Hematopoietic multipotent progenitor cell treated with erythropoietin and hydrocortisone succinate and interleukin-3 and kit ligand, for 8 days (in vitro differentiated cells): ENCODE data around the gene NUP205.

ENCODE experiments used
- DNase-seq: peaks from one replicate; pipeline ENCODE4 v3.0.0-alpha.2; 2015

NUP205 gene, protein sequence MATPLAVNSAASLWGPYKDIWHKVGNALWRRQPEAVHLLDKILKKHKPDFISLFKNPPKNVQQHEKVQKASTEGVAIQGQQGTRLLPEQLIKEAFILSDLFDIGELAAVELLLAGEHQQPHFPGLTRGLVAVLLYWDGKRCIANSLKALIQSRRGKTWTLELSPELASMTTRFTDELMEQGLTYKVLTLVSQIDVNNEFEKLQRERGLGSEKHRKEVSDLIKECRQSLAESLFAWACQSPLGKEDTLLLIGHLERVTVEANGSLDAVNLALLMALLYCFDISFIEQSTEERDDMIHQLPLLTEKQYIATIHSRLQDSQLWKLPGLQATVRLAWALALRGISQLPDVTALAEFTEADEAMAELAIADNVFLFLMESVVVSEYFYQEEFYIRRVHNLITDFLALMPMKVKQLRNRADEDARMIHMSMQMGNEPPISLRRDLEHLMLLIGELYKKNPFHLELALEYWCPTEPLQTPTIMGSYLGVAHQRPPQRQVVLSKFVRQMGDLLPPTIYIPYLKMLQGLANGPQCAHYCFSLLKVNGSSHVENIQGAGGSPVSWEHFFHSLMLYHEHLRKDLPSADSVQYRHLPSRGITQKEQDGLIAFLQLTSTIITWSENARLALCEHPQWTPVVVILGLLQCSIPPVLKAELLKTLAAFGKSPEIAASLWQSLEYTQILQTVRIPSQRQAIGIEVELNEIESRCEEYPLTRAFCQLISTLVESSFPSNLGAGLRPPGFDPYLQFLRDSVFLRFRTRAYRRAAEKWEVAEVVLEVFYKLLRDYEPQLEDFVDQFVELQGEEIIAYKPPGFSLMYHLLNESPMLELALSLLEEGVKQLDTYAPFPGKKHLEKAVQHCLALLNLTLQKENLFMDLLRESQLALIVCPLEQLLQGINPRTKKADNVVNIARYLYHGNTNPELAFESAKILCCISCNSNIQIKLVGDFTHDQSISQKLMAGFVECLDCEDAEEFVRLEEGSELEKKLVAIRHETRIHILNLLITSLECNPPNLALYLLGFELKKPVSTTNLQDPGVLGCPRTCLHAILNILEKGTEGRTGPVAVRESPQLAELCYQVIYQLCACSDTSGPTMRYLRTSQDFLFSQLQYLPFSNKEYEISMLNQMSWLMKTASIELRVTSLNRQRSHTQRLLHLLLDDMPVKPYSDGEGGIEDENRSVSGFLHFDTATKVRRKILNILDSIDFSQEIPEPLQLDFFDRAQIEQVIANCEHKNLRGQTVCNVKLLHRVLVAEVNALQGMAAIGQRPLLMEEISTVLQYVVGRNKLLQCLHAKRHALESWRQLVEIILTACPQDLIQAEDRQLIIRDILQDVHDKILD (N-terminal part only)

GRCh38 chr7:135557455-135558336 lies at the start of gene NUP205:
Gene NUP205, plus strand, starts transcription at chr7:135557917. Its CDS starts 28 bp downstream, at chr7:135557945.
- DNase-seq: peak; percentile 92

DNA sequence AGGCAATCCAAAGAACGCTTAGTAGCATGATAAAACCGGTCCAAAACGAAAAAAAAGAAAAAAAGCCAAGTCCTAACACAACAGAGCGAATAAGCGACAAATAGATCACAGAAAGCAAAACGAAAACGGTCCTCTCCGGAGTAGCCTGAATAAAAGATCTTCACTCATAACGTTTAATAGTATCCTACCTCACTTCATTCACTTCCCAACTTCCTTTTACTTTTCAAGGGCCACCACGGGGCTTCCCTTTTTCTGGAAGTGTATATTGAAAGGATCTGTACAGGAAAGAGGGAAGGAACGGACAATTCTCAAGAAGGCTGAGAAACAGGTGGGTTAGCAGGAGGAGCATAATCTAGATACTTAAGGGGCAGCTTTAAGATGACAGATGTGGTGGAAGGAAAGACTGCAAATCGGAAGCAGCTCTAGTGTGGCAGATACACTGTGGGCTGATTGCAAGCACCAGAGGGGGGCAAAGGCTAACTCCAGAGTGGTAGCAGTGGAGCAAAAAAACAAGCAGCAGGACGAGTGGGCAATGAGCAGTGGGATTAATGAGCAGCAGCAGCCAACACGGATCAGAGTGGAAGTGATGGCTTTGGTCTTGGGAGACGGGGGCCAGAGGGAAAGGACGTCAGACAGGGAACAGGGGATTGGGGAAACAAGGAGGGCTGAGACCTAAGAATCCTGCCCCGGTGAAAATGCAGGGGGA lies 48.7 kb upstream of the NUP205 start:
- peak; percentile 53 for DNase-seq

DNA sequence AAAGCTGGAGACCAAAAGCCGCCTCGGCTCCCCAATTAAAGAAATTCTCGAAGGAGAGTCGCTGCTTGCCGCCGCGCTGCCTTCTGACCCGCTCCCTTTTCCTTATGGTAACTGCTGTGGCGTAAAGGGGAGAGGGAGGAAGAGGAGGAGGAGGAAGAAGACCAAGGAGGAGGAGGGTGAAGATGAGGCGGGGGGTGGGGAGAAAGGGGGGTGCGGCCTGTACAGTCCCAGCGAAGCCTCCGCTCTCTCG lies 48.2 kb upstream of the NUP205 start:
- DNase-seq: no peak

GRCh38 chr7:135509839-135510591 lies 47.7 kb upstream of the NUP205 start, which contains the start of gene CNOT4:
Gene CNOT4, minus strand, starts transcription at chr7:135510102. Its CDS starts 71,771 bp downstream, at chr7:135438331.
- DNase-seq: peak; percentile 96

DNA sequence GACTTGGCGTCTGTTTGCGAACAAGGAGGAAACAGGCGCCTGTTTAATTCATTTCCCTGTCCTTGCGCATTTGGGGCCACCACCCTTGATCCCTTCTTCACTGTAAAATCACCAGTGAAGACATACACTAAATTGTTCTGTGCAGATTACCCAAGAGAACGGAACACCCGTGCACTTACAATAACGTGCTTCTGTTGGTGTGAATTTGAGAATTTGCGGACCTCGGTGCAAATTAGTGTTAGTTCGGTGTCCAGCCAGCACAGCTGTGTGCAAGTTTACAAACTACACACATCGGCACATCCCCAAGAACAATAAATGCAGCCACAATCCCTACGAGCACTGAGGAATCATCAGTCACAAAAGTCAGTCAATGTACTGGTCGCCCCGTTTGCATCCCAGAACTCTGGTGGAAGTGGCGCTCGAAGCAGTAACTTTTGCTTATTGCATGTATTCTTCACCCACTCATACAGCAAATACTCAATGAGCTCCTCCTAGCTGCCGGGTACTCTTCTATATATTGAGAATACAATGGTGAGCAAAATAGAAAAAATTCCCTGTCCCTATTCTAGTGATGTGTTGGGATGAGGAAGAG lies 47.0 kb upstream of the NUP205 start:
- DNase-seq: peak; percentile 35

- DNase-seq: peak; percentile 92
Measured at GRCh38 chr7:135512135-135512887, 45.4 kb upstream of the NUP205 start.

GRCh38 chr7:135514856-135515255 lies 42.9 kb upstream of the NUP205 start:
- no peak for DNase-seq

DNA sequence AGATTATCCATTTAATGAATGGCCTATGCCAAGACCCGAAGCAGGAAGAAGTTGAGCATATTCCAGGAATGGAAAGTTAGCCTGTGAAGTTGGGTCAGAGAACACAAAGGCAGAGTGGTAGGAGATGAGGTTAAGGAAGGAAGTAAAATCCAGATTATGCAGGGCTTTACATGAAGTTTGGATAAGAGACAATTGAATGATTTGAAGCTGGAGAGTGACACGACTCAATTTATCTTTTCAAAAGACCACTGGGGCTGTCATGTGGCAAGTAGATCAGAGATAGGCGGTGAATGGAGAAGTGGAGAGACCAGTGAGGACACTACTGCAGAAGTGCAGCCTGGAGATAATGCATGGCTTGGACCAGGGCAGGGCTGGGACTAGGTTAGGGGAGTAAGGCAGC lies 40.7 kb upstream of the NUP205 start:
- peak; percentile 55 for DNase-seq

- DNase-seq: no peak
Measured at GRCh38 chr7:135518748-135519147, 39.0 kb upstream of the NUP205 start.

- DNase-seq: no peak
Measured at GRCh38 chr7:135519233-135519688, 38.5 kb upstream of the NUP205 start.

DNA sequence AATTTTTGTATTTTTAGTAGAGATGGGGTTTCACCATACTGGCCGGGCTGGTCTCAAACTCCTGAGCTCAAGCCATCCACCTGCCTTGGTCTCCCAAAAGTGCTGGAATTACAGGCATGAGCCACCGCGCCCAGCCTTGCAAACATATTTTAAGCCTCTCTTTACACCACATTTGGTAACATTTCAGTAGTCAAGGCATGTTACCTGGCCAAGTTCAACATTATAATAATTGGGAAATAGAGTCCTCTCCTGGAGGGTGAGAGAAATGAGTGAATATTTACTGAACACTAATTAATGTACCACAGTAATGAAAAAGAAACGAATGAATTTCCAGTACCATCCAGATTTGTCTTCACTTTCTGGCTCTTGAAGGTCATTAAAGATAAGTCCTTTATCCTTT lies 37.8 kb upstream of the NUP205 start:
- DNase-seq: no peak

GRCh38 chr7:135522509-135522908 lies 35.2 kb upstream of the NUP205 start:
- no peak for DNase-seq

- no peak for DNase-seq
Measured at GRCh38 chr7:135523146-135523545, 34.6 kb upstream of the NUP205 start.

- no peak for DNase-seq
Measured at GRCh38 chr7:135525426-135525825, 32.3 kb upstream of the NUP205 start.

DNA sequence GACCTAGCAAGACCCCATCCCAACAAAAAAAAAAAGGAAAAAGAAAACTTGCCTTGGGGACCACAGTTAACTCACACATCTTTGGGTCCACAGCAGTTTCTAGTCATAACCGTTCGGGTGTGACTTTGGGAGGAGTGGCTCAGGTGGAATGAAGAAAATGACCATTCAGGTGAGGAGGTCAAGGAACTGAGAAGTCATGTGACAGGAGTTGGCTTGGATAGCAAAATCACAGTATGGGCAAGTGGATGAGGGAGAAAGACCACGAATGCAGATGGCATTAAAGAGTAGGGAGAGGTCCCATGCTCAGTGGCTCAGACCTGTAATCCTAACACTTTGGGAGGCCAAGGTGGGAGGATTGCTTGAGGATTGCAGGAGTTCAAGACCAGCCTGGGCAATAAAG lies 30.7 kb upstream of the NUP205 start:
- no peak for DNase-seq

DNA sequence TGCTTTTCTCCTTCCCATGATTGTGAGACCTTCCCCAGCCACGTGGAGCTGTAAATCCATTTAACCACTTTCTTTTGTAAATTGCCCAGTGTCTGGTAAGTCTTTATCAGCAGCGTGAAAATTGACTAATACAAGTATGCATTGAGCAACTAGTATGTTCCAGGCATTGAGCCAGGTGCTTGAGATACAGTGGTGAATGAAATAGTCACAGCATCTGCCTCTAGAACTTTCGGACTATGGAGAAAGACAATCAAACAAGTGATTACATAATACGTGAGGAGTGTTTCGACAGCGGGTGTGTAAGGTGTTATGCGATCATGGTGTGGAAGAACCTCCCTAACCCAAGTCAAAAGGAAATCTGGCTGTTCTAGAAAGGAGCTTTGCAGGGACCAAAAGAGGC lies 21.6 kb upstream of the NUP205 start:
- DNase-seq: peak; percentile 13

GRCh38 chr7:135537453-135537852 lies 20.3 kb upstream of the NUP205 start:
- no peak for DNase-seq

- peak; percentile 15 for DNase-seq
Measured at GRCh38 chr7:135537905-135538304, 19.8 kb upstream of the NUP205 start.

DNA sequence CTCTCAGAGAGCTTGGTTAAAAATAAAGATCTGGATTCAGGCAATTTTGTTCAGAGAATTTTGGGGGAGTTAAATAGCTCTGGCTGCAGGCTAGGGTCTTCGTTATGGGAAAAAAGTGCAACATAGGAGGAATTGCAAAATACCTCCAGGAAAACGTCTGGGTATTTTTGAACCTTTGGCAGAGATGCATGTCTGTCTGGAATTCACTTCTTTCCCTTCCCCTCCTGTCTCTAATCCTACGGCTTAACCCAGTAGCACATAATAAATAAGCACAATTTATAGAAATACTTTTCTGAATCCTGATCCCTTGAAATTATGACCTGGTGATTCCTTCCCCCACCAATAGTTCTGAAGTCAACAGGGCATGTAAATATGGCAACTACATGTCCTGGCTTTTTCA lies 19.3 kb upstream of the NUP205 start:
- DNase-seq: no peak
